LoVo (cell line): ENCODE measurements around the gene HDGF.
"Not testable (repeated sequence)": the region's sequence is repeated elsewhere in the genome, so short reads cannot be mapped to it uniquely, and the experiment has no call there.

Experiments used
- DNase-seq: peaks from one replicate; pipeline ENCODE4 v3.0.0-alpha.2; 2016; ENCODE audit warnings: low spot score

The HDGF gene

DNA sequence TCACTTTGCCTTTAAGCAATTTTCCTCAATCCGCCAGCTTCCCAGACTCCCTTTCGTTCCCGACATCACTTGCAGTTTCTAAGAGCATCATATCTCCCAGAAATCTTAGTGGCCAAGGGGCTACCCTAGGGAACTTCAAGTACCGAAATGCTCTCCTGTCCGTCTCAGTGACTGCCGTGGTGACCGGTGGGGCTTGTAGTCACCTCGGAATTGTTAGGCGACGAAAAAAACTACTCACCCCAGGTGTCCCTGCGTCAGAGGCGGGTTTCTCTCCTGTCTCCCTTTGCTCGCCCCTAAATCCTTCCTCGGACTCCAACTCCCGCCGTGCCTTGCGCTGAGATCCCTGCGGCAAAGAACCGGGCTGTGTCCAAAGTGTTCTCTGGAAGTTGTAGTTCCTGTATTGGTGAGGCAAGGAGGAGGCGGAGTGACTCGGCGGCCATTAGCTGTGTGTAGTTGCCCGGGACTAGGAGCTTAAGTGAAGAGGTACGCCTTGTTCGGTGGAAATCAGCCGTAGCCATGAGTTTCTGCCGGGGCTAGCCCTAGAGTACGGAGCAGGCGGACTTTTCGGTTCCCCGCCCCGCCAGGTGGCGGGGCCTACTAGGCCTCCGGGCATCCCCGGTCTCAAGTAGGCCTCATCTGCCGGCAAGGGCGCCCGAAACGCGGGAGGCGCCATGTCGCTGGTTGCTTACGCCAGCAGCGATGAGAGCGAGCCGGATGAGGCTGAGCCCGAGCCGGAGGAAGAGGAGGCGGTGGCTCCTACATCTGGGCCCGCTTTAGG lies 15.8 kb upstream of the HDGF start, which contains the start of gene PRCC:
PRCC (plus strand) TSS at position 435 of the 778 bp plus-strand sequence; CDS start at position 672, 237 bp downstream.
- peak; percentile 100 for DNase-seq

DNA sequence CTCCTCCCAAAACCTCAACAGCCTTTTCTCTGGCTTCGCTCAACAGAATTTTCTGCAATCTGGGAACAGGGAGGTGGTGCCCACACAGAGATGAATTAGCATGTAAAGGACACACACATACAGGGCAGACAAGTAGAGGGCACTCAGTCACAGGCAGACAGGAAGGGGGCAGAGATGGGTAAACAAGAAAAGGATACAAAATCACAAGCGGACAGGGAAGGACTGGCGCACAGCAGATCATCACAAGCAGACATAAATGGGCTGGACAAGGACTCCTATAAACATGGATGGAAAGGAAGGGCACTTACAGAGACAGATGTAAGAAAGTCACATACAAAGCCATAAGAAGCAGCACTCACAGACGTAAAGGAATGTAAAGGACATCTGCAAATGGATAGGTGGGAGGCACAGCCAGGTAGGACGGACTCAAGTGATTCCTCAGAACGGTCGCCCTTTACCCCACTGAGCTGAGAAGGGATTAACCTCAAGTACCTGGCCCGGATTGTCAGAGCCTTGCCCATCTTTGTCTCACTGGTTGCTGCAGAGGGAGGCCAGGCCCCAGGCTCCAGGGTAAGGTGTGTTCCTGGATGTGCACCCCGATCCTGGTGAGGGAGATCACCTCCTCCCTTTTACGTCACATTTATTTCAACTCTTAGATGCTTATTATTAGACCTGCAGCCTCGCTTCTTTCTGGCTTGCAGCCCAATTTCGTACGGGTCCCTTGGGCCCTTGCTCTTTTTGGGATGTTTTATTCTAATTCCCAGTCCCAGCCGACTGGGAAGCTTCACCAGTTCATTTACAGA lies 15.0 kb upstream of the HDGF start:
- no peak for DNase-seq

DNA sequence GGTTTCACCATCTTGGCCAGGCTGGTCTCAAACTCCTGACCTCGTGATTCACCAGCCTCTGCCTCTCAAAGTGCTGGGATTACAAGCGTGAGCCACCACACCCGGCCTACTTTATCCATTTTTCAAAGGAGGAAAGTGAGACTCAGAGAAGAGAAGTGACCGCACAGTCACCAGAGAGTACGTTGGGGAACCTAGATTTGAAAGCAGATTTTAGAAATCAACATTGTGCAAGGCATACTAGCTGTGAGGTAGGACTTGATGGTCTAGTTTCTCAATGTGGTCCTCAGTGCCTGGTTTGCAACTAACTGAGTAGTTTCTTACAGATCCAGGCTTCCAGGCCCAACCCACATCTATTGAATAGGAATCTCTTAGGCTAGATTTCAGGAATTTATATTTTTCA lies 14.2 kb upstream of the HDGF start:
- no peak for DNase-seq

DNA sequence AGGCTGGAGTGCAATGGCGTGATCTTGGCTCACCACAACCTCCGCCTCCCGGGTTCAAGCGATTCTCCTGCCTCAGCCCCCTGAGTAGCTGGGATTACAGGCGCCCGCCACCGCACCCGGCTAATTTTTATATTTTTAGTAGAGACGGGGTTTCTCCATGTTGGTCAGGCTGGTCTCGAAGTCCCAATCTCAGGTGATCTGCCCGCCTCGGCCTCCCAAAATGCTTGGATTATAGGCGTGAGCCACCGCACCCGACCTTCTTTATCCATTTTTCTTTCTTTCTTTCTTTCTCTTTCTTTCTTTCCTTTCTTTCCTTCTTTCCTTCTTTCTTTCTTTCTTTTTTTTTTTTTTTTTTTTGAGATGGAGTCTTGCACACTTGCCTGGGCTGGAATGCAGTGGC lies 13.7 kb upstream of the HDGF start:
- not testable (repeated sequence) for DNase-seq

GRCh38 chr1:156760796-156761104 lies 9.3 kb upstream of the HDGF start:
- no peak for DNase-seq

DNA sequence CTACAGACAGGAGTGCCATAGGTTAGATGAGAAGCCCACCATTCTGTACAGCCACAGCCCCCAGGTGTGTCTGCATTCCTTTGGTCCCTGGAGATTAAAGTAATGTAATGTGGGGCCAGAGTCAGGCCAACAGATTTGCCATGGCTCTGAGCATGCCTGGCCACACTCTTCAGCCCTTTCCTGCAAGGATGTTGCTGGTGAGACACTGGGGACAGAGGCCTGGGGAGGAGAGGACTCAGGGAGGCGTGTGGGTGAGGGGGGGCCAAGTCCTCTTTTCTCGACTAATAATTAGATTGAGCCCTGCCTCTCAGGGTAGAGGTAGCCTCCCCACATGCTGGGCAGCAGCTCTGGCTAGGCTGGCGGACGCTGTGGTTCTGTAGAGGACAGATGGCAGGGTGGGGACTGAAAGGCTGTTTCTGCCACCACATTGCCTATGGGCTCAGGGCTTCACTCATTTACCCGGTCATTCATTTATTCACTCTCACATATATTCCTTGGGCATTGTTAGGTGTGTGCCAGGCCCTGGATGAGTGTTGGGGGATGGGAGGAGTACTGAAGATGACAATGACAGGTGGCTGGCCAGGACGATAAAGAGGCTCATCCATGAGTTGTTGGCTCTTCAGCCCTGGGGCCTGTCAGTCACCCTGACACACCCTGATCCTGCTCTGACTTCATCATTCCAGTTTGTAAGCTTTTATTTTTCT lies 8.8 kb upstream of the HDGF start:
- no peak for DNase-seq

GRCh38 chr1:156757572-156758253 lies 6.2 kb upstream of the HDGF start:
- DNase-seq, result not testable (repeated sequence)

DNA sequence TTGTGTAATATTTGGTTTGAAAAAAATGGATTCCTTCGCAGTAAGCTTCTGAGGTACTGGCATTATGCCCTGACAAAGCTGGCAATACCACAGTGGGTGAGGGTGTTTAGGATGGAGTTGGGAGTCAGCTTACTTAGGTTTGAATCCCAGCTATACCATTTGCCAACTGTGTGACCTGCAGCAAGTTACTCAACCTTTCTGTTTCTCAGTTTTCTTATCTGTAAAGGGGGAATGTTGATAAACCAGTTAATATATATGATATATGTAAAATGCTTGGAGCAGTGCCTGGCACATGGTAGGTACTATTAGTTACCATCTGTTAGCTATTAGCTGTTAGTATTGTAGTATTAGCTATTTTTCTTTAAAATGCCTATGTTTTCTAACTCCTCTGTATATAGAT lies 4.9 kb upstream of the HDGF start:
- no peak for DNase-seq

DNA sequence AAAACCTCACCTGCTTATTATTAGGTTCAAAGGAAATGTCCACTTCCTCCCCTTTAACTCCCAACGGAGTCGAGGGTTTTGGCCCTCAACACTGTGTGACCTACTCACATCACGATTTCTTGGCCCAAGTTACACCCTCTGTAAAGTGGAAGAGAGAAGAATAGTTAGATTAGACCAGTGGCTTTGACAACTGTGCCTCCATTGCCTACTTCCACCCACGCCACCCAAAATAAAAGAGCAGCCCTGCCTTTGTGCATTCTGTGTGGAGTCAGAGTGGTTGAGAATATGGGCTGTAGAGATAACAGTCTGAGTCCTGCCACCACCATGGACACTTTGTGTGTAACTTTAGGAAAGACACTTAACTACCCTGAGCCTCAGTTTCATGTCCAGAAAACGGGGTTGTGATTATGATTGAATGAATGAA lies 4.1 kb upstream of the HDGF start:
- DNase-seq, result no peak

DNA sequence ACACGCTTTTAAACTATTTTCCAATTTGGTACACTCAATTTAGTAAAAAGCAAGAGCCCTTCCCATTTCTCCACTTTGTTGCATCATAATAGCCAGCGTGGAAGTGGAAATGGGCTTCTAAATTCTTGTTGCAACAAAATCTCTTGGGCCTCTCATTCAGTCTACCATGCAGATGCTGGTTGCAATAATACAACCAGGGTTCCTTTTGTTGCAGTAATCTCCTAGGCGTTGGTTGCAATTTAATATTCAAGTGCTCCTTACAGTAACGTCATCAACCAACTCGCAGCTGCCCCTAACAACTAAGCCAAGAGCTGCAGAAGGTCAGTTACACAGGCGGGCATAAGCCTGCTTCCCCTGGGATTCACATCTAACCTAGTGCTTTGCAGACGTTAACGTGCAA lies 2.7 kb upstream of the HDGF start:
- no peak for DNase-seq

DNA sequence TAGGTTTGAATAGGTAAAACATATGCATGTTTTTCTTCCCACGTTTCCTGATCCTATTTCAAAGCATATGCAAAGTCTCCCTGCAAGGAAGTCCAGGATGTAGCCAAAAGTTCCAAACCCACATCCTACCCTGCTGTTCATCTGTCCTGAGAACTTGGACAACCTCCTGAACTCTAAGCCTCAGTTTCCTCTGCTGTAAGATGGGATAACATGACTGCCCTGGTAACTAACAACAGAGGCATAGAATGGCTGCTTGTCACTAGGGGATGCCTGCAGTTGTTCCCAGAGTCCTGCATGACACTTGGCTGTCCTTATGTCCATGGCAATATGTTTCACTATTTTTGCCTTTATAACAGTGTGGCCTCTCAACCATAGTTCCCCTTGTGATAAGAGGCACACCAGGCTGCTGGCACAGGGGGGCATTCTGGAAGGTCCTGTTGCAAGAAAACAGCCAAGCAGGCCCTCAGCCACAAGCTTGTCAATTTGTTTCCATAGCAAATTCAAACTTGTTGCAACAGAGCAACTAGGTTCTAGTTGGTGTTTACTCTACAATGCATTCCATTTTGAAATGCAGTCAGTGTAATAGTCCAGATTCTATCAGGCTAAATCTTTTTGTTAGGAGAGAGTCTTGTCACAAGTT lies 1.5 kb upstream of the HDGF start:
- no peak for DNase-seq

DNA sequence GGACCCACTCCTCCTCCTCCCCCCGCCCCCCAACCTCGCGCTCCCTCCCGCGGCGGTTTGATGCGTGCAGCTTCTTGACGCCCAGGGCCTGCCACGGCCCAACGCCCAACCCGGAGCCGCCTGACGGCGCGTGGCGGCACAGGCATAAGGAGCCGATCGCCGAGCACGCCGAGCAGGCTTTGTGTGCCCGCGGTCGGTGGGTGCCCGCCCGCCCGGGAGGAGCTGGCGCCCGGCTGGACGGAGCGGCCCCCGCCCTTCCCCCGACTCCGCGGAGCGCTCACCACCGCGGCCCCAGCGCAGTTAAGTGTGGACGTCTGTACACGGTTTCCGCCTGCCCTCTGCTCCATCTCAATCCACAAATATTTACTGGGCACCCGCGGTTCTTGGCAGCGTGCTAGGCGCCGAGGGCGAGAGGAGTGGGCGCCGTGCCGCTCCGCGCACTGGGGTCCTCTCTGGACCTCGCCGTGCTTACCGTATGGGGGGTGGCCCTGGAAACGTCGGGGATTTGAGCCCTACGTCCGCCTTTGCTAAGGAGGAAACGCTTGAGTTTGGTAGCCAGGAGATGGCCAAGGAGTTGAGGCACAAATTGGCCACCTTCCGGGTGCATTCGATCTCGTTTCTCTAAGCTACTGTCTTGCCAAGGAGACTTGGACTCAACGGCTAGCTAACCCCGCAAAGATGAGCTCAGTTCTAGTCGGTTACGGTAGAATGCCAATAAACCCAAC lies 444 bp upstream of the HDGF start:
- DNase-seq, result peak; percentile 88

DNA sequence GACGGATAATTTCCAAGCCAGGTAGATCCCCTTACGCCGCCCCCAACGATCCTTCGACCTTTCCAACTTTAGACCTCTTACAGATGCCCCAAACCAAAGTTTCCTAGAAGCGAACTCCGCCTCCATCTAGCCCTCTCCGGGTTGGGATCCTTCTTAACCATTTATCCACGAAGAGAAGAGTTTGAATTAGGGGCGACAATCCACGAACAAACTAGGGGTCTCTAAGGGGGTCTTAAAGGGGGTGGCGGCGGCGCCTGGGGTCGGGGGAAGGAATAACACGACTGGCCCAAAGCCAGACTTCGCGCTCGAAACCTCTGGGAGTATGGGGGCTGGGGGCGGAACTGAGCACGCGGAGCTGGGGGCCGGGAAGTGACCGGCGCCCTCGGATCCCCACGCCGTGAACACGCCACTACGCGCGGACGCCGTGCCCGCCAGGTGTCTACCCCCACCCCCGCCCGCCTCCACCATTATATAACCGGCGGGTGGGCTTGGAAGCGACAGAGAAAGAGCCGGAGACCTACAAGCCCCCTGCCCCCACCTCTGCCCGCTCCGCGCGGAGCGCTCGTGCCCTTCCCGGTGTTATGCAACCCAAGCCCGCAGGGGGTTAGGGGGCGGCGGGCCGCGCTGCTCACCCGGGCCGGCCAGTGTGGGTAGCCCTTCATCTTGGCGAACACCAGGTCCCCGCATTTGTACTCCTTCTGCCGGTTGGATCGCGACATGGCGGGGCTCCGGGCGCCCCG lies 594 bp downstream of the HDGF start:
- DNase-seq, result no peak

DNA sequence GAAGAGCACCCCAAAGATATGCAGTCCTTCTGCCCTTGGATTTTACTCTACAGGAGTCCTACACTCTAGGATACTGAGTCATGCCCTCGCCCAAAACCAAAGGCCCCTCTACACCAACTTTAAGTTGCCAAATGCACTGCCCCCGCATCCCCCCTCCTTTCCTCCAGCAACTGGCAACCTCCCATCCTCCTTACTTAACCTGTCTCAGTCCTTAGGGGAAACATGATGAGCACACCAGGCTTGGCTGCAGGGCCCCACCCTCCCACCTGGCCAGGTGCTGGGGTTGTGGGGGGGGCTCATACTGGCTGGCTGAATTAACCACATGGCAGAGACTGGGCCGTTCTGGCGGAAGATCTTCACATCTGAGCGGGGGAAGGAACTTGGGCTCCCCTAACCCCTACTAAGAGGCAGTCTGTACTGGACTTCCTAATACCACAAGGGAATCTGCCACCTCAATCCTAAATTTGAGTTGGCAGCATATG lies 1.2 kb downstream of the HDGF start:
- peak; percentile 63 for DNase-seq

- peak; percentile 54 for DNase-seq
Measured at GRCh38 chr1:156749419-156750118, 1.9 kb downstream of the HDGF start.

GRCh38 chr1:156748670-156749418 lies 2.6 kb downstream of the HDGF start:
- DNase-seq, result peak; percentile 75

- DNase-seq, result peak; percentile 10
Measured at GRCh38 chr1:156747742-156748669, 3.5 kb downstream of the HDGF start.
